ENCODE data around the gene PHLPP1.

The PHLPP1 gene

GRCh38 chr18:62991389-62991788 is 276.0 kb downstream of the PHLPP1 start:
- H3K4me1 ChIP-seq (ENCODE audit: low read depth, poor library complexity, severe bottlenecking): no peaks in the 10 kb centered on the region
- H3K4me2 ChIP-seq: no peak overlapping the region
- H2AFZ ChIP-seq (ENCODE audit: low read depth): no peak overlapping the region
- no peak overlapping the region for H3K27ac ChIP-seq
- no peaks in the 10 kb centered on the region for H3K36me3 ChIP-seq (ENCODE audit: insufficient read depth)
- H3K27me3 ChIP-seq (ENCODE audit: insufficient read depth, low read depth): no peaks in the 10 kb centered on the region
- H3K79me2 ChIP-seq (ENCODE audit: insufficient read depth, low read depth): no peaks in the 10 kb centered on the region
- peak; percentile 6; the same call in 1 of the 2 replicates for TF ChIP-seq CTCF (conservative IDR thresholded peaks at IDR 0.05; ENCODE audit: low read depth, low read length)
- no peak overlapping the region for H3K4me3 ChIP-seq (IDR thresholded peaks at IDR 0.05; ENCODE audit: insufficient read depth, low read depth, low read length)
- no peaks in the 10 kb centered on the region for H4K20me1 ChIP-seq (ENCODE audit: insufficient read depth)
- no peak overlapping the region for H3K9ac ChIP-seq

- H3K4me1 ChIP-seq (ENCODE audit: low read depth, poor library complexity, severe bottlenecking): no peaks in the 10 kb centered on the region
- H4K20me1 ChIP-seq (ENCODE audit: insufficient read depth): no peaks in the 10 kb centered on the region
- H3K4me2 ChIP-seq: no peak overlapping the region
- H3K36me3 ChIP-seq (ENCODE audit: insufficient read depth): no peaks in the 10 kb centered on the region
- H3K9ac ChIP-seq: no peak overlapping the region
- no peak; the same call in 1 of the 2 replicates for TF ChIP-seq CTCF (conservative IDR thresholded peaks at IDR 0.05; ENCODE audit: low read depth, low read length)
- H3K27me3 ChIP-seq (ENCODE audit: insufficient read depth, low read depth): no peaks in the 10 kb centered on the region
- H3K27ac ChIP-seq: no peak overlapping the region
- H2AFZ ChIP-seq (ENCODE audit: low read depth): no peak overlapping the region
- H3K4me3 ChIP-seq (IDR thresholded peaks at IDR 0.05; ENCODE audit: insufficient read depth, low read depth, low read length): no peak overlapping the region
- no peaks in the 10 kb centered on the region for H3K79me2 ChIP-seq (ENCODE audit: insufficient read depth, low read depth)
Measured at GRCh38 chr18:62991959-62992358, 276.6 kb downstream of the PHLPP1 start.

GRCh38 chr18:62992877-62993365 is 277.6 kb downstream of the PHLPP1 start:
- Histone ChIP-seq H4K20me1 (ENCODE audit: insufficient read depth) (no peaks in the 10 kb centered on the region), H3K4me1 (ENCODE audit: low read depth, poor library complexity, severe bottlenecking) (no peaks in the 10 kb centered on the region), H3K4me3 (IDR thresholded peaks at IDR 0.05; ENCODE audit: insufficient read depth, low read depth, low read length) (no peak overlapping the region), H3K27ac (no peak overlapping the region), H2AFZ (ENCODE audit: low read depth) (no peak overlapping the region), H3K9ac (no peak overlapping the region), H3K27me3 (ENCODE audit: insufficient read depth, low read depth) (no peaks in the 10 kb centered on the region), H3K79me2 (ENCODE audit: insufficient read depth, low read depth) (no peaks in the 10 kb centered on the region), H3K4me2 (no peak overlapping the region), H3K36me3 (ENCODE audit: insufficient read depth) (no peaks in the 10 kb centered on the region)
- TF ChIP-seq CTCF (conservative IDR thresholded peaks at IDR 0.05; ENCODE audit: low read depth, low read length): no peak

- no peak overlapping the region for H3K4me3 ChIP-seq (IDR thresholded peaks at IDR 0.05; ENCODE audit: insufficient read depth, low read depth, low read length)
- no peak overlapping the region for H3K27ac ChIP-seq
- H3K36me3 ChIP-seq (ENCODE audit: insufficient read depth): no peaks in the 10 kb centered on the region
- no peak overlapping the region for H3K4me2 ChIP-seq
- H3K4me1 ChIP-seq (ENCODE audit: low read depth, poor library complexity, severe bottlenecking): no peaks in the 10 kb centered on the region
- H4K20me1 ChIP-seq (ENCODE audit: insufficient read depth): no peaks in the 10 kb centered on the region
- no peak overlapping the region for H2AFZ ChIP-seq (ENCODE audit: low read depth)
- H3K27me3 ChIP-seq (ENCODE audit: insufficient read depth, low read depth): no peaks in the 10 kb centered on the region
- no peak for TF ChIP-seq CTCF (conservative IDR thresholded peaks at IDR 0.05; ENCODE audit: low read depth, low read length)
- H3K79me2 ChIP-seq (ENCODE audit: insufficient read depth, low read depth): no peaks in the 10 kb centered on the region
- no peak overlapping the region for H3K9ac ChIP-seq
Measured at GRCh38 chr18:62996566-62996965, 281.2 kb downstream of the PHLPP1 start.

Data from KMS-11 (cell line).